Measurements from ENCODE around the gene TPX2.

TPX2 gene

DNA sequence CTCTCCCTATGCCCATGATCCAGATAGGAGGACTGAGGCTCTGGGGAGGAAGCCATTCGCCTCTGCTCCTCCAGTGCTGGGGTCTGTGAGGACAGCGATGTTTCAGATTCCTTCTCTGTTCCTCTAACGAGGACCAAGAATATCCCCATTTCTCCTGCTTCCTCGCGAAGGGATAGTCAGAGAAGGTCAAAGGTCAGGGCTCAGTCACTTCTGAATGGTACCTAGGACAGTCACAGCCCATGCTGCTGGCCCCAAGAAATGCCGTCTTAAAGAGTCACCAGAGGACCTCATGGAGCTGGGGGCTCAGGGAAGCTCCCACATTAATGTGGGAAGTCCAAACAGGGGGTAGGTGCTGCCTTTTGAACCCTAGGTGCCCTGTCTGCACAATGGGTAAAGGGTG lies 104.2 kb downstream of the TPX2 start:
- DNase-seq (ENCODE audit: low read depth, low spot score), result no peak
- ChIA-PET CTCF (interaction anchor here (1.5 to 17.4 kb wide), 3 partner anchors 13 to 188 kb away, joined by 4 to 242 read pairs (median 113); partner anchors contain the start of gene MYLK2), POLR2A (no interaction called here)
- H3K4me3 ChIP-seq (ENCODE audit: low read depth, low read length), result no peak overlapping the region
- TF ChIP-seq CTCF (IDR thresholded peaks at IDR 0.05; ENCODE audit: insufficient read depth, low read length, missing control alignments), result no peak

DNA sequence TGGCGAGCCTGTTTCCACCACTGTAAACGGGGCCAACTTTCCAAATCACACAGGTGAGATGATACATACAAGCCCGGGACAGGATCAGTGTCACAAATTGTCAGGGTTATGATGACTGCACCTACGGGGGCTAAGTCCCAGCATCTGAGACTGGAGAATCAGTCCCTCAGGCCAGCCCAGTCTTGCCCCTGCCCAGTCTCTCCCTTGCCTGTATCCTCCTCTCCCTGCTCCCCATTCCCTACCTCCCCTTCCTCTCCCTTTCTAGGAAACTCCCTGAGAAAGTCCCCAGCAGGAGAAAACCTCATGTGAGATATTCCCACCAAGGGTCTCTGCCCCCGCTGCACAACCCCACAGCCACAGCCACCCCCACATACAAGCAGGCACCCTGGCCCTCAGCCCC lies 104.8 kb downstream of the TPX2 start:
- no peak for DNase-seq (ENCODE audit: low read depth, low spot score)
- H3K4me3 ChIP-seq (ENCODE audit: low read depth, low read length), result no peak overlapping the region
- ChIA-PET POLR2A (no interaction called here), CTCF (interaction anchor here (0.9 to 17.4 kb wide), 4 partner anchors 12 to 188 kb away, joined by 3 to 242 read pairs (median 58); partner anchors contain the start of gene MYLK2)
- TF ChIP-seq CTCF (IDR thresholded peaks at IDR 0.05; ENCODE audit: insufficient read depth, low read length, missing control alignments), result no peak

DNA sequence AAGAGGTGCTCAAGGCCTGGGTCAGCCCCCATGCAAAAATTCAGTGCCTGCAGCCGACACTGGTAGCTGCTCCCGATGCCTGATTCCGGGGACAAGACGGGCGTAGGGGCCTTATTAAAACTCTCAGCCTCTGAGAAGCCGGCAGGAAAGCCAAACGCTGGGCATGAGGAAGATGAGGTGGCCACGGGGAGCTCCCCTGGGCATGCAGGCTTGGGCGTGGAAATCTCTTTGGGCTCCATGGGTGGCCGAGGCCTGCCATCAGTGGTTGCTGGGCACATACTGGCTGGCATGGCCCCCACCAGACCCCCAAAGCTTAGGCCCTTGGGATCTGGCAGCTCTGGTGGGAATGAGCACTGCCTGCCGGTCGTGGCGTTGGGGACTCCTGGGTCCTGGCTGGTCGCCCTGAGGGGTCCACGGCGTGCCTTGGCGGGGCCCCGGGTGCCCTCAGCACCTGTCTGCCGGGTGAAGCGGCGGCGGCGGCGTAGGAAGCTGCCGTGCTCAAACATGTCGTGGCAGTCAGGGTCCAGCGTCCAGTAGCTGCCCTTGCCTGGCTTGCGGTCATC lies 105.7 kb downstream of the TPX2 start:
- CTCF ChIA-PET, result interaction anchor here (0.8 to 17.4 kb wide), 12 partner anchors 8 to 187 kb away, joined by 3 to 242 read pairs (median 4); partner anchors contain the start of genes MYLK2 and PDRG1
- POLR2A ChIA-PET, result no interaction called here
- H3K4me3 ChIP-seq (ENCODE audit: low read depth, low read length), result no peak overlapping the region
- no peak for TF ChIP-seq CTCF (IDR thresholded peaks at IDR 0.05; ENCODE audit: insufficient read depth, low read length, missing control alignments)
- DNase-seq (ENCODE audit: low read depth, low spot score), result no peak

GRCh38 chr20:31845300-31845863 lies 106.3 kb downstream of the TPX2 start, which contains the start of gene FOXS1:
Gene FOXS1, minus strand, starts transcription at chr20:31845604. Its CDS starts 62 bp downstream, at chr20:31845542.
- H3K4me3 ChIP-seq (ENCODE audit: low read depth, low read length), result no peak within 1 kb of the TSS
- TF ChIP-seq CTCF (IDR thresholded peaks at IDR 0.05; ENCODE audit: insufficient read depth, low read length, missing control alignments), result no peak
- CTCF ChIA-PET, result interaction anchor here (0.8 to 17.4 kb wide), 10 partner anchors 9 to 186 kb away, joined by 3 to 242 read pairs (median 6); partner anchors contain the start of genes MYLK2 and PDRG1
- DNase-seq (ENCODE audit: low read depth, low spot score), result no peak
- POLR2A ChIA-PET, result no interaction called here

DNA sequence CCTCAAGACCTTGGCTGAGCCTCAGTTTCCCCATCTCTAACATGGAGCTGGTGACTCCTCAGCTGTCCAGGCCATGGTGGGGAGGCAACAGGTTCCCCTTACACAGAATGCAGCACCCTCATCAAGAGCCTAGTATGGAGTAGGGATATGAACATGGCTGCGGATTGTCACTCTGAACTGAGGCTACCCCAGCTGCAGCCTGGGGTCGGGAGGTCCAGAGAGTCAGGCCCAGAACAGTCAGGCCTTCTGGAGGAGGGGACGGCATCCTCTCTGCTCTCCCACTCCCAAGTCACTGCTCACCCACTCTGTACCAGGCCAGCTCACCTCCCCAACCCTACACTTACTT lies 107.7 kb downstream of the TPX2 start:
- no peak for DNase-seq (ENCODE audit: low read depth, low spot score)
- no peak overlapping the region for H3K4me3 ChIP-seq (ENCODE audit: low read depth, low read length)
- POLR2A ChIA-PET, result interaction anchor here (0.8 kb wide), 1 partner anchor 23 kb away, joined by 3 read pairs; no protein-coding TSS in a partner anchor
- TF ChIP-seq CTCF (IDR thresholded peaks at IDR 0.05; ENCODE audit: insufficient read depth, low read length, missing control alignments), result no peak
- CTCF ChIA-PET, result interaction anchor here (0.7 to 7.1 kb wide), 28 partner anchors 9 to 805 kb away, joined by 3 to 113 read pairs (median 5); partner anchors contain the start of gene PDRG1
